RWPE2 (cell line): Measurements from ENCODE around the gene WFDC2.

Experiments used
- ATAC-seq: fragments of 200-7000 bp; cut with Tn5 transposase; 3 replicates; pipeline ENCODE4 v1.9.1; 2021; ENCODE audit warnings: low read depth
- DNase-seq: peaks from one replicate; pipeline ENCODE4 v3.0.0-alpha.2; 2020; ENCODE audit warnings: low spot score
- H3K27ac ChIP-seq: fragments of 450-650 bp; 2 replicates; pipeline ENCODE4 v1.5.1; 2017; ENCODE audit warnings: mild to moderate bottlenecking; ENCODE audit not compliant: poor library complexity, severe bottlenecking
- H3K27me3 ChIP-seq: fragments of 250-450 bp; sonication (Bioruptor Pico); 2 replicates; pipeline ENCODE4 v1.5.1; 2021; ENCODE audit warnings: mild to moderate bottlenecking, moderate library complexity; ENCODE audit not compliant: insufficient read depth, poor library complexity, severe bottlenecking
- H3K36me3 ChIP-seq: fragments of 250-450 bp; sonication (Bioruptor Pico); 2 replicates; pipeline ENCODE4 v1.5.1; 2020; ENCODE audit warnings: low read depth, mild to moderate bottlenecking, moderate library complexity
- H3K4me1 ChIP-seq: fragments of 250-450 bp; sonication (Bioruptor Pico); 2 replicates; pipeline ENCODE4 v1.5.1; 2021; ENCODE audit warnings: mild to moderate bottlenecking, moderate library complexity; ENCODE audit not compliant: insufficient read depth, poor library complexity, severe bottlenecking
- H3K4me3 ChIP-seq: fragments of 250-450 bp; sonication (Bioruptor Pico); 2 replicates; pipeline ENCODE4 v1.5.1; 2021; ENCODE audit warnings: mild to moderate bottlenecking, moderate library complexity; ENCODE audit not compliant: severe bottlenecking
- H3K9me3 ChIP-seq: fragments of 250-450 bp; sonication (Bioruptor Pico); 2 replicates; pipeline ENCODE4 v1.5.1; 2021; ENCODE audit warnings: mild to moderate bottlenecking, moderate library complexity; ENCODE audit not compliant: severe bottlenecking
- TF ChIP-seq, protein P1 (sequence below): fragments of 450-650 bp; IDR thresholded peaks from one replicate; pipeline ENCODE4 v1.5.1; 2017; ENCODE audit warnings: mild to moderate bottlenecking, moderate library complexity; ENCODE audit not compliant: poor library complexity, severe bottlenecking

The WFDC2 gene, protein sequence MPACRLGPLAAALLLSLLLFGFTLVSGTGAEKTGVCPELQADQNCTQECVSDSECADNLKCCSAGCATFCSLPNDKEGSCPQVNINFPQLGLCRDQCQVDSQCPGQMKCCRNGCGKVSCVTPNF

DNA sequence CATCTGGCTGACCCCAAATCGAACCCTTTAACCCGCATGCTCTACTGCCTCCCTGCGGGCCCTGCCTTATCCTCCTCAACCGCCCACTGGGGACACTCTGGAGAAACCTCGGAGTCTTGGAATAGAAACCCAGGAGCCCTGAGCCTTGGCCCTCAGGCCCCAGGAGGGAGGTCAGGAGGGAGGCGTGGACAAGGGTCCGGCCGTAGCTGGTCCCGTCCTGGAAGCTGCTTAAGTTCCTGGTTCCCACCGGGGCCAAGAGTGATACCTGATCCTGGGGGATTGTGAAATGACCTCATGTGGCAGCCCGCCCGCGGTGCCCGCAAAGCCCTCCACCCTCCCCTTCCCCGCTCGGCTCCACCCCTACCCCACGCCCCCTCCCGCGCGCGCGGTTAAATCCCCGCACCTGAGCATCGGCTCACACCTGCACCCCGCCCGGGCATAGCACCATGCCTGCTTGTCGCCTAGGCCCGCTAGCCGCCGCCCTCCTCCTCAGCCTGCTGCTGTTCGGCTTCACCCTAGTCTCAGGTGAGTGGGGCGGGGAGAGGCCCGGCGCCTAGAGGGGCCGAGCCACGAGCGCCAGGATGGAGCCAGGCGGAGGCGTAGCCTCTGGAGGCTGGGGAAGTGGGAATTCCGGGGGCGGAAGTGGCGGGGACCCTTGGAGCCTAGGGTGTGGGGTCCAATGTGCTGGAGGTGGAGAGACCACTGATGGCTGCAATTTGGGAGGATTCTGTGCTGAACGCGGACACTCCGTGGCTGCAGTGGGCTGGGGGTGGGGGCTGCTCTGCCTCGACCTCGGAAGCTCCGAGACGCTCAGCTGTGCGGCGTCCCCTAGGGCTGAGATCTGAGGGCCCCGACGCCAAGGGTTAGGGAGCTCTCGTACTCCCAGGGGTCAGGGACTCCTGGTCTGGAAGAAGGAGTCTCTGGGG is at the start of gene WFDC2:
Gene WFDC2, plus strand, starts transcription at position 418 of the 926 bp plus-strand sequence. Its CDS starts 29 bp downstream, at position 447.
- H3K9me3 ChIP-seq: no peaks in the 10 kb centered on the region
- ATAC-seq (peak; percentile 67), DNase-seq (peak; percentile 85)
- peaks cover 78% of the 10 kb centered on the region for H3K27me3 ChIP-seq
- no peak within 1 kb of the TSS for H3K27ac ChIP-seq
- H3K36me3 ChIP-seq: no peaks in the 10 kb centered on the region
- peak within 1 kb of the TSS; percentile 22 for H3K4me3 ChIP-seq
- no peaks in the 10 kb centered on the region for H3K4me1 ChIP-seq
- TF ChIP-seq, protein P1, sequence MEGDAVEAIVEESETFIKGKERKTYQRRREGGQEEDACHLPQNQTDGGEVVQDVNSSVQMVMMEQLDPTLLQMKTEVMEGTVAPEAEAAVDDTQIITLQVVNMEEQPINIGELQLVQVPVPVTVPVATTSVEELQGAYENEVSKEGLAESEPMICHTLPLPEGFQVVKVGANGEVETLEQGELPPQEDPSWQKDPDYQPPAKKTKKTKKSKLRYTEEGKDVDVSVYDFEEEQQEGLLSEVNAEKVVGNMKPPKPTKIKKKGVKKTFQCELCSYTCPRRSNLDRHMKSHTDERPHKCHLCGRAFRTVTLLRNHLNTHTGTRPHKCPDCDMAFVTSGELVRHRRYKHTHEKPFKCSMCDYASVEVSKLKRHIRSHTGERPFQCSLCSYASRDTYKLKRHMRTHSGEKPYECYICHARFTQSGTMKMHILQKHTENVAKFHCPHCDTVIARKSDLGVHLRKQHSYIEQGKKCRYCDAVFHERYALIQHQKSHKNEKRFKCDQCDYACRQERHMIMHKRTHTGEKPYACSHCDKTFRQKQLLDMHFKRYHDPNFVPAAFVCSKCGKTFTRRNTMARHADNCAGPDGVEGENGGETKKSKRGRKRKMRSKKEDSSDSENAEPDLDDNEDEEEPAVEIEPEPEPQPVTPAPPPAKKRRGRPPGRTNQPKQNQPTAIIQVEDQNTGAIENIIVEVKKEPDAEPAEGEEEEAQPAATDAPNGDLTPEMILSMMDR: peak; percentile 17

- Histone ChIP-seq H3K9me3 (no peaks in the 10 kb centered on the region), H3K36me3 (peaks cover 65% of the 10 kb centered on the region), H3K27ac (no peak overlapping the region), H3K4me3 (no peak overlapping the region), H3K4me1 (peaks cover 21% of the 10 kb centered on the region), H3K27me3 (no peaks in the 10 kb centered on the region)
- ATAC-seq (no peak), DNase-seq (no peak)
- TF ChIP-seq, protein P1: no peak
Measured at GRCh38 chr20:45420125-45420524, 49.4 kb upstream of the WFDC2 start.

DNA sequence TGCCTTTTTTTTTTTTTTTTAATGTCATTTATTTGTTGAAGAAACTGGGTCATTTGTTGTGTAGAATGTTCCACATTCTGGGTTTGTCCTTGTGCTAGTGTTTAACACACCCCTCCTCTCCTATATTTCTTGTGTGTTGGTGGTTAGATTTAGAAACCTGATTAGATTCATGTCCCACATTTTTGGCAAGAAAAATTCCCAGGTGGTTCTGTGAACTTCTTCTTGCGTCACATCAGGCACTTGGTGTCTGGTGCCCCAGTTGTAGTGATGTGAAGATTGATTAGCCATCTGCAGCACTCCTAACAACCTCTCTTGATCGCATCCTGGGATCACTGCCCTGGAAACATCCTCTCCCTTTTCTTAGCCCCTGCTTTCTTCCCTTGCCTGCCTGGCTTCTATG is 45.9 kb upstream of the WFDC2 start:
- ATAC-seq (no peak), DNase-seq (no peak)
- TF ChIP-seq, protein P1: no peak
- Histone ChIP-seq H3K9me3 (no peaks in the 10 kb centered on the region), H3K36me3 (peaks cover 66% of the 10 kb centered on the region), H3K4me1 (peaks cover 11% of the 10 kb centered on the region), H3K27me3 (no peaks in the 10 kb centered on the region), H3K27ac (no peak overlapping the region), H3K4me3 (no peak overlapping the region)

- no peaks in the 10 kb centered on the region for H3K9me3 ChIP-seq
- no peak overlapping the region for H3K27ac ChIP-seq
- no peaks in the 10 kb centered on the region for H3K27me3 ChIP-seq
- no peak overlapping the region for H3K4me3 ChIP-seq
- peaks cover 51% of the 10 kb centered on the region for H3K36me3 ChIP-seq
- ATAC-seq (peak; percentile 5; the same call in 1 of the 3 replicates), DNase-seq (no peak)
- no peaks in the 10 kb centered on the region for H3K4me1 ChIP-seq
- TF ChIP-seq, protein P1: no peak
Measured at GRCh38 chr20:45425561-45425960, 44.0 kb upstream of the WFDC2 start.
